PC-9 (cell line): Measurements from ENCODE around the gene ALDH18A1.

Experiments
- CTCF ChIP-seq: fragments of 200-600 bp; sonication (generic); conservative IDR thresholded peaks from 2 replicates; pipeline ENCODE4 v1.6.1; 2017; ENCODE audit warnings: mixed run types, antibody characterized with exemption, mild to moderate bottlenecking, moderate library complexity
- EZH2 ChIP-seq: fragments of 200-600 bp; sonication (generic); IDR thresholded peaks from 2 replicates; pipeline ENCODE4 v1.8.0; 2017; ENCODE audit warnings: antibody characterized with exemption, low read depth

GRCh38 chr10:95650232-95650631 is 6.3 kb downstream of the ALDH18A1 start:
- TF ChIP-seq CTCF (no peak), EZH2 (no peak)
